Hematopoietic multipotent progenitor cell treated with erythropoietin and hydrocortisone succinate and interleukin-3 and kit ligand, for 17 days (in vitro differentiated cells): ENCODE data around the gene UNC45B.
"Not testable (repeated sequence)": the region's sequence is repeated elsewhere in the genome, so short reads cannot be mapped to it uniquely, and the experiment has no call there.

ENCODE experiments used
- DNase-seq: peaks from one replicate; pipeline ENCODE4 v3.0.0-alpha.2; 2015; ENCODE audit warnings: low spot score

The UNC45B gene, protein sequence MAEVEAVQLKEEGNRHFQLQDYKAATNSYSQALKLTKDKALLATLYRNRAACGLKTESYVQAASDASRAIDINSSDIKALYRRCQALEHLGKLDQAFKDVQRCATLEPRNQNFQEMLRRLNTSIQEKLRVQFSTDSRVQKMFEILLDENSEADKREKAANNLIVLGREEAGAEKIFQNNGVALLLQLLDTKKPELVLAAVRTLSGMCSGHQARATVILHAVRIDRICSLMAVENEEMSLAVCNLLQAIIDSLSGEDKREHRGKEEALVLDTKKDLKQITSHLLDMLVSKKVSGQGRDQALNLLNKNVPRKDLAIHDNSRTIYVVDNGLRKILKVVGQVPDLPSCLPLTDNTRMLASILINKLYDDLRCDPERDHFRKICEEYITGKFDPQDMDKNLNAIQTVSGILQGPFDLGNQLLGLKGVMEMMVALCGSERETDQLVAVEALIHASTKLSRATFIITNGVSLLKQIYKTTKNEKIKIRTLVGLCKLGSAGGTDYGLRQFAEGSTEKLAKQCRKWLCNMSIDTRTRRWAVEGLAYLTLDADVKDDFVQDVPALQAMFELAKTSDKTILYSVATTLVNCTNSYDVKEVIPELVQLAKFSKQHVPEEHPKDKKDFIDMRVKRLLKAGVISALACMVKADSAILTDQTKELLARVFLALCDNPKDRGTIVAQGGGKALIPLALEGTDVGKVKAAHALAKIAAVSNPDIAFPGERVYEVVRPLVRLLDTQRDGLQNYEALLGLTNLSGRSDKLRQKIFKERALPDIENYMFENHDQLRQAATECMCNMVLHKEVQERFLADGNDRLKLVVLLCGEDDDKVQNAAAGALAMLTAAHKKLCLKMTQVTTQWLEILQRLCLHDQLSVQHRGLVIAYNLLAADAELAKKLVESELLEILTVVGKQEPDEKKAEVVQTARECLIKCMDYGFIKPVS

GRCh38 chr17:35147375-35147905 lies at the start of gene UNC45B:
TSS of gene UNC45B (plus strand) at chr17:35147817. CDS start at chr17:35148264, 447 bp downstream.
- DNase-seq: no peak

- no peak for DNase-seq
Observed at GRCh38 chr17:35099908-35100307, 47.7 kb upstream of the UNC45B start.

- DNase-seq: no peak
Observed at GRCh38 chr17:35101036-35101435, 46.6 kb upstream of the UNC45B start.

- DNase-seq: no peak
Observed at GRCh38 chr17:35101725-35102124, 45.9 kb upstream of the UNC45B start.

GRCh38 chr17:35103271-35103670 lies 44.3 kb upstream of the UNC45B start:
- no peak for DNase-seq

DNA sequence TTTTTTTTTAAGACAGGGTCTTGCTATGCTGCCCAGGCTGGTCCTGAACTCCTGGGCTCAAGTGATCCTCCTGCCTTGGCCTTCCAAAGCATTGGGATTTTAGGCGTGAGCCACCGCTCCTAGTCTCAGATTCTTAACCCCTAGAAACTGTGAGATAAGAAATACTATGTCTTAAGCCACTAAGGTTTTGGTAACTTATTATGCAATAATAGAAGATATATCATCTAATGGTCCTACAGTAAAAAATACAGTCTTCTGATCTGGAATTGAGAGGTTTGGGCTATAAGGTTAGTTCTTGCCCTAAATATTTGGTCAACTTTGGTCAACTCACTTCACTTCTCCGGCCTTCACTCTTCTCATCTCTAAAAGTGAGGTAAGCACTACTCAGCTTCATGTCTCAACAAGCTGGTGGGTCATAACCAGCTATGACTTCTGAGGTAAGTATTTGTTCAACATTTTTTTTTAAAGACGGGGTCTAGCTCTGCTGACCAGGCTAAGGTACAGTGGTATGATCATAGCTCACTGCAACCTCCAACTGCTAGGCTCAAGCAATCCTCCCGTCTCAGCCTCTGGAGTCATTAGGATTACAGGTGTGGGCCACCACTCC lies 42.7 kb upstream of the UNC45B start:
- no peak for DNase-seq

DNA sequence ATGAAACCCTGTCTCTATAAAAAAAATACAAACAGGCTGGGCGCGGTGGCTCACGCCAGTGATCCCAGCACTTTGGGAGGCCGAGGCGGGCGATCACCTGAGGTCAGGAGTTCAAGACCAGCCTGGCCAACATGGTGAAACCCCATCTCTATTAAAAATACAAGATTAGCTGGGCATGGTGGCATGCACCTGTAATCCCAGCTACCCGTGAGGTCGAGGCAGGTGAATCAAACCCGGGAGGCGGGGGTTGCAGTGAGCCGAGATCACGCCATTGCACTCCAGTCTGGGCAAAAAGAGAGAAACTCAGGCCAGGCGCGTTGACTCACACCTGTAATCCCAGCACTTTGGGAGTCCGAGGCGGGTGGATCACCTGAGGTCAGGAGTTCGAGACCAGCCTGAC lies 36.8 kb upstream of the UNC45B start:
- DNase-seq: not testable (repeated sequence)

DNA sequence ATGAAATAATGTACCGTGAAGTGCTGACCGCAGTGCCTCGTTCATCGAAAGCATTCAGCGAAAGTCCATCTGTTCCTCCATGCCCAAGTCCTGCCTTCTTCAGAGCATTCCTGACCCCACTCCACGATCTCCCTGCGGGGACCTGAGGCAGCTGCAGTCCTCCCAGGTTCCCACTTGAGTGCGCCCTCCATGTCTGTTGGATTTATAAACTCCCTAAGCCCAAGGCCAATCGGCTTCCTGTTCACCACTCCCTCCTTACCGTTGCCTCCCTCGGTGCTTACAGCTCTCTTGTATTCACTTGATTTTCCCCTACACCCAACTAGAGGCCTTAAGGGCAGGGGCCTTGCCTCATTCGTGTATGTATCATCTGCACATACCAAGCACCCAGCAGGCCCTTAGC lies 30.8 kb upstream of the UNC45B start:
- DNase-seq: no peak

DNA sequence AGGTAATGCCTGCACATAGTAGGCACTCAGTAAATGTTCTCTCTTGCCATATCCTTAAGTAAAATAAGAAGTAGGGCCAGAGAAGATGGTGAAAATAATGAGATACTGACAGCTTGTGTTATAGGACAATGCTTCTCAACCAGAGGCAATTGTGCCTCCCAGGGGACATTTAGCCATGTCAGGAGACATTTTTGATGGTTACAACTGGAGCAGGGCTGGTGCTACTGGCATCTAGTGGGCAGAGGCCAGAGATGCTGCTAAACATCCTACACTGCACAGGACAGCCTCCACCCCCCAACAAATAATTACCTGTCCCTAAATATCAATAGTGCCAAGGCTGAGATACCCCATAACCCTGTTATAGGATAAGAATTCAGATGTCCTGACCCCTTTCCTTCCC lies 29.6 kb upstream of the UNC45B start:
- peak; percentile 22 for DNase-seq

GRCh38 chr17:35119370-35120165 lies 28.0 kb upstream of the UNC45B start, which contains the start of gene RAD51D:
TSS of gene RAD51D (minus strand) at chr17:35119860. CDS start at chr17:35119613, 247 bp downstream.
- DNase-seq: peak; percentile 75

GRCh38 chr17:35121315-35121714 lies 26.3 kb upstream of the UNC45B start, which contains the start of gene FNDC8:
TSS of gene FNDC8 (plus strand) at chr17:35121615. CDS start at chr17:35121694, 79 bp downstream.
- no peak for DNase-seq

- no peak for DNase-seq
Observed at GRCh38 chr17:35127751-35128514, 19.7 kb upstream of the UNC45B start.

GRCh38 chr17:35129154-35129972 lies 18.3 kb upstream of the UNC45B start:
- DNase-seq: no peak

GRCh38 chr17:35129973-35130351 lies 17.7 kb upstream of the UNC45B start:
- DNase-seq: no peak

GRCh38 chr17:35130392-35130791 lies 17.2 kb upstream of the UNC45B start:
- DNase-seq: no peak

DNA sequence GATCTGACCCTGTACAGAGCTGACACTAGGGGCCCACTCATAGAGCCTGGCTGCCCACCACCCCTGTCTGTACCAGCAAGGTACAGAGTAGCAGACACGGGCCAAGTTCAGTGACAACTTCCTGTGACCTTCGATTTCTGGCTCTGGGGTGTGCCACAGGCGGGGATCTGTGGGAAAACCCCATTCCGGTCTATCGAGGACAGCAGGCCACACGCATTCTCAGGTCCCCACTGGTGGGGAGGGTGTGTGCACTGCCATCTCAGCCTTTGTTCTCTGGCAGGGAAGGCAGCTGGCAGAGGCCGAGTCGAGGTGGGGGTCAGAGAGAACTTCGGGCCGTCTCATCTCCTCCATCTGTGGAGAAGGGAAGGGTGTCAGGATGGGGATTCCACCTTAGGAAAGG lies 15.5 kb upstream of the UNC45B start:
- DNase-seq: no peak

GRCh38 chr17:35132816-35133550 lies 14.6 kb upstream of the UNC45B start:
- no peak for DNase-seq

DNA sequence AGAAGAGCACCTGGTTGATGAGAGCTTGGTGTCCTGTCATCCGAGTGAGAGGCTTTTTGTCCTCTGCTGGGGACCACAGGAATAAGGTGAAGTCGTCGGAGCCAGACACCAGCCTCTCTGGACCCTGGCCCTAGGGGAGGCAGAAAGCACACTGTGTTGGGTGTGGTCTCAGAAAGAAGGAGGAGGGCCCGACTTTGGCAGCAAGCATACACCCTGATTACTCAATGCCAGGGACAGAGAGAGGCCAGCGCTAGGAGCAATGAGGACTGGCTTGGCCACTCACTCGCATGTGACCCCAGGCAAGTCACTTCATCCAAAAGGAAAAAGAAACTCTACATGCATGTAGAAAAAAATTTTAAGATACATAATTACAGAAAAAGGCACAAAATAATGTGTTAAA lies 12.3 kb upstream of the UNC45B start:
- no peak for DNase-seq

DNA sequence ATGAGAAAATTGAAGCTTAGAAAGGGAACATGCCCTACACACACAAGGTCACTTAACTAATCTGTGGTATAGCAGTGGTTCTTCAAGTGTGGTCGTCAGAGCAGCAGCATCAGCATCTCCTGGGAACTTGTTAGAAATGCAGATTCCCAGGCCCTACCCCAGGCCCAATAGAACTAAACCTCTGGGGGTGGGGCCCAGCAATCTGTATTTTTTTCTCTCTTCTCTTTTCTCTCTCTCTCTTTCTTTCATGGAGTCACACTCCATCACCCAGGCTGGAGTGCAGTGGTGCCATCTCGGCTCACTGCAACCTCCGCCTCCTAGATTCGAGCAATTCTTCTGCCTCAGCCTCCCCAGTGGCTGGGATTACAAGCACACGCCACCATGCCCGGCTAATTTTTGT lies 9.4 kb upstream of the UNC45B start:
- no peak for DNase-seq
